H1 (cell line): ENCODE measurements around the gene PRKCA. TPM values are rescaled to one million over a fixed set of nuclear protein-coding genes. Genes with fewer than 3 reads are reported as not detected.

Source experiments
- CEBPB ChIP-seq: IDR thresholded peaks from 2 replicates; pipeline ENCODE4 v1.6.1; 2012; ENCODE audit warnings: low read depth, low read length
- SP4 ChIP-seq: IDR thresholded peaks from 2 replicates; pipeline ENCODE4 v1.6.1; 2012; ENCODE audit warnings: low read length, inconsistent platforms
- polyA plus RNA-seq, 7 experiments: library from polyadenylated mRNA; depleted of rRNA in 3 of 7; stranded (reverse) in 5 of 7; unstranded in 2 of 7; fragments of >200 nt in 5 of 7; fragments of 200-250 nt in 2 of 7; gene quantifications; 1 replicate in 5 of 7; 2 replicates in 1 of 7; 4 replicates in 1 of 7; pipeline versions ENCODE4 v1.2.1 to v1.2.3, GENCODE V29; 2011 to 2013; ENCODE audit warnings: missing spikeins in 2 of 7, mixed read lengths in 2 of 7
- total RNA-seq: library from RNA; stranded (reverse); fragmentation: NEBNext Ultra II Directional; extraction: Animal tissue kit (Norgen Biotek cat#: 25700); gene quantifications from 2 replicates; pipeline ENCODE4 v1.2.1, GENCODE V29; 2021
- TF ChIP-seq, protein P1 (sequence below): IDR thresholded peaks from 2 replicates; pipeline ENCODE4 v1.6.1; 2011; ENCODE audit warnings: low read depth, mild to moderate bottlenecking, low read length; ENCODE audit not compliant: insufficient read depth

The PRKCA gene
- total and polyA plus RNA-seq, 2 of the 8 experiments (the other 6 are each of a cell fraction or from before 2014, with no cell fraction given) = 5.8 to 17.8 TPM

DNA sequence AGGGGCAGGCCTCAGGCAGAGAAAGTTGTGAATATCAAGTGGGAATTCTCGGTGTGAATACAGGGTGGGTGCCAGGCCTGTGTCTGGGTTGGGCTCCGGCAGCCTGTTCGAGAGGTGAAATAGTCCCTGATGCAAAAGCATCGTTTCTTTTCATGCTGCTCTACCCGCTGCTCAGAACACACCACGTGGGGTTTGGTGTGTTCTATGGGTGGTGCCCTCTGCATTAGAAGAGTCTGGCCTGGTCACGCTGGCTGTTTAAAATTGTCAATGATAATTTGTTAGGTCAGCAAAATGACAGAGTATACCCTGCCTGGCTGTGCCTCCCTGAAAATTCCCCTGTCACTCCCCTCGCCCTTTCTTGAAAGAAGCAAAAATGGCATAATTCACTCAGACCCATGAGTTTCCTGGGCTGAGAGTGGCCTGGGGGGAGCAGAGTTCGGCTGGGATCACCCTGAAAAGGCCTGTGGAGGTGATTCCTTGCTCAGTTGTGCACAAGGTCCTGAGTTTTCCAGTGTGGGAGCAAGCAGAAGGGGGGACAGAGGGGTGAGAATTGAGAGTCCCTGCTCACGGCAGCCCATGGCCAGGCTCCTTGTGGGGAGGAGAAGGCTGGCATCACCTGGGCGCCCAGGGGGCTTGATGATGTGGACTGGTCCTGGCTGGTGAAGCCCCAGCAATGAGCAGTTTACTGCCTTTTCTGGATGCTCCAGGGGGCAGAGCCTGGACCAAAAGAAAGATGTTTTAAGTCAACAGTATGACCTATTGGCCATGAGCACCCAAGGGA lies 535.7 kb downstream of the PRKCA start (continued):
- TF ChIP-seq, protein P1, sequence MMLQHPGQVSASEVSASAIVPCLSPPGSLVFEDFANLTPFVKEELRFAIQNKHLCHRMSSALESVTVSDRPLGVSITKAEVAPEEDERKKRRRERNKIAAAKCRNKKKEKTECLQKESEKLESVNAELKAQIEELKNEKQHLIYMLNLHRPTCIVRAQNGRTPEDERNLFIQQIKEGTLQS = no peak
- TF ChIP-seq SP4 (no peak), CEBPB (no peak)
- TF ChIP-seq, all 59 proteins: peak for 0
